GM19099 (cell line): ENCODE results near the gene TNRC6A.
A peak's percentile ranks its signal among the peaks of the same experiment; 100 is the strongest.

Experiments
- POLR2A ChIP-seq: IDR thresholded peaks from 3 replicates; pipeline ENCODE4 v1.6.1; 2011; ENCODE audit warnings: low read depth; ENCODE audit not compliant: insufficient read length; ENCODE audit errors: extremely low read depth

Gene TNRC6A

DNA sequence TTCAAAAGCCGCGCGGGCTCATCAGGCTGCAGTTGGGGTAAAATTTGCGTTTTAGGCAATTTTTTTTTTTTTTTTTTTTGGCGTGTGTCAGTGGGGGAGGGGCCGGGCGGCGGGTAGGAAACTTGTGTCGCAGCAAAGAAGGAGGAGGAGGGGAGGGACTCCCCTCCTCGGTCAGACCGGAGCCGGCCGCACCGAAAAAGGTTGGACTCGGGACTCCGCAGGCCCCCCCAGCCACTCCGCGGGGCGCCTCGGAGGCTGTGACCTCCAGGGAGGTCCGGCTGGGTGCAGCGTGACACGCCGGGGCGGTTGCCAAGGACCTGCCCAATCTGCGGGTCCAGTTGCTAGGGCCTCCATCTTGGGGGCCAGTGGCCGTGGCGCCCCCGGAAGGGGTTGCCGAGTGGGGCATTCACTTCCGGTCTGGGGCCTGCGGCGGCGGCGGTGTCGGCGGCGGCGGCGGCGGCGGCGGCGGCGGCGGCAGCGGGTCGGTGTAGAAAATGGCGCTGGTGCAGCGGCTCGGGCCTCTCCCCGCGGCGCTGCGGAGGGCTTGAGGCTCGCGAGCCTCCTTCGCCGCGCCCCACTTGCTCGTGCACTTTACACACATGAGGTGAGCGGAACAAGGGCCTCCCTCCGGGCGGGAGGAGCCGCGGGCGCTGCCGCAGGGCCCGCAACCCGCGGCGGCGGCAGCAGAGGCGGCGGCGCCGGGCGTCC, at the start of gene TNRC6A:
Gene TNRC6A (plus strand): TSS at position 409 of the 708 bp plus-strand sequence. CDS start 191 bp downstream, at position 600.
- TF ChIP-seq POLR2A: peak; percentile 68

DNA sequence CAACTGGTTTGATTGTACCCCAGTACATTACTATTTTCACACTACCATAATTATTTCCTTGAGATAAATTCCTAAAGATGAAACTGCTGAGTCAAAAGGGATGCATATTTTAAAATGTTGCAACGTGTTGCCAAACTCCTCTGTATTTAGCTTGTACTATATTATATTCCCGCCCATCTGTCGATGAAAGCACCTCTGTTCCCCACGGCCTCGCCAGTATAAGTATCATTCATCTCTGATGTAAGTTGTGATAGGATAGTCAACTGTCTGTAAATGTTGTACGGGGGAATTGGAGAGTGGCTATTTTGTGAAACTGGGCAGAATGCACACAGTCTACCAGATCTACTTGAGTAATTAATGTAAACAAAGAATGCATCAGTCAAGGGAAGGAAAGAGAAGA, 47.7 kb upstream of the TNRC6A start:
- no peak for TF ChIP-seq POLR2A

DNA sequence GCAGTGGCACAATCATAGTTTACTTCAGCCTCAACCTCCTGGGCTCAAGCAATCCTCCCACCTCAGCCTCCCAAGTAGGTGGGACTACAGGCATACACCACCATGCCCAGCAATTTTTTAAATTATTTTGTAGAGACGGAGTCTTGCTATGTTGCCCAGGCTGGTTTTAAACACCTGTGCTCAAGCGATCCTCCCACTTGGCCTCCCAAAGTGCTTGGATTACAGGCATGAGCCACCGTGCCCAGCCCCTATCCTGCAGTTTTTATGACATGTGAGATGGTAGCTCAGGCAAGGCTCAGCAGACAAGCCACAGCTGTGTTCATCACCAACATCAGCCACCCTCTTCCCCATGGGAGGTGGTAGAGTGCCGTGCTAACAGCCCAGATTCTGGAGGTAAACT, 46.2 kb upstream of the TNRC6A start:
- TF ChIP-seq POLR2A: no peak

DNA sequence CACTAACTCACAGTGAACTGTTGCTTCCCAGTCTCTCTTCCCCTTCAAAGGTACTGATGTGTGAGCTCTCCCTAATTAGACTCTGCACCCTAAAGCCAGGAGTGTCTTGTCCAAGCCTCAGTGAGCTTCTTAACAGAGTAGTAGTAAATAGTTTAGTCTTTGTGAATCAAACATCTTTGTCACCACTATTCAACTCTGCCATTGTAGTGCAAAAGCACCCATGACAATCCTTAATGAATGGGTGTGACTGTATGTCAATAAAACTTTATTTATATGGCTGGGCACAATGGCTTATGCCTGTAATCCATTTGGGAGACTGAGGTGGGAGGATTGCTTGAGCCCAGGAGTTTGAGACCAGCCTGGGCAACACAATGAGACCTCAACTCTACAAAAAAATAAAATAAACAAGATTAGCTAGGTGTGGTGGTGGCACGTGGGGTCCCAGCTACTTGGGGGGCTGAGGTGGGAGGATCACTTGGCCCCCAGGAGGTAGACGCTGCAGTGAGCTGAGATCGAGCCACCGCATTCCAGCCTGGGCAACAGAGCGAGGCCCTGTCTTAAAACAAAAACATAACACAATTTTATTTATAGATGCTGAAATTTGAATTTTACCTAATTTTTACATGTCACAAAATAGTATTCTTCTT, 45.5 kb upstream of the TNRC6A start:
- TF ChIP-seq POLR2A: no peak

DNA sequence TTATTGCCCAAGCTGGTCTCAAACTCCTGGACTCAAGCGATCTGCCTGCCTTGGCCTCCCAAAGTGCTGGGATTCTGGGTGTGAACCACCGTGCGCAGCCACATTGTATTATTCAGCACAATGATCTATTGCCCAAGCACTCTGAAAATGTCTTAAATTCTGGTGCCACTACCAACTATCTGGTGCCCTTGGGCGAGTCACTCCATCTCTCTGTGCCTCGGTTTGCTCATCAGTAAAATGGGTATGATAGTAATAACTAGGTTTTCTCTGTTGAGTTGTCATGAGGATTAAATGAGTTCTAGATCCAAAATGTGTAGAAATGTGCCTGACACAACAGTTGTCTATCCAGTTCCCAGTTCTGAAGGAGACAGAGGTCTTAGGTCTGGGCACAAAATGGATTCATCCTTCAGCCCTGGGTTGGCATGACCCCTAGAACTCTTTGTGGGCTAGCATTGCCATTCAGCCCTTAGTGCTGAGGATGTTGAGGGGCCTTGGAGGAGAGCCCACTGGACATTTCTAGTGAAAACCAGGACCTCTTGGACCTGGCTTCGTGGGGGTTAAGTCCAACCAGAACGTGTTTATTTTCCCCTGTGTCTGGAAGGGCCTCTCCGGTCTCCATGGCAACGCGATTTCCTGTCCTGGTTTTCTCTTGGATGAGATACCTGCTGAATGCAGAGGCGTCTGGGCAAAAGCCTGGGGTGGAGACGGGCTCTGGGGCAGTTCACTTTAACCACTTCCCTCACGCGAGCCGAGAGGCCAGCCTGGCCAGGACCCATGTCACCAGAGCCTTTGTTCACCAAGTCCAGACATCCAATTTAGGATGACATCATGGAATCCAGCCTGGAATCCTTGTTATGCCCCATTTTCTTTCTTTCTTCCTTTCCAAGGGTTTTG, 43.7 kb upstream of the TNRC6A start:
- no peak for TF ChIP-seq POLR2A

DNA sequence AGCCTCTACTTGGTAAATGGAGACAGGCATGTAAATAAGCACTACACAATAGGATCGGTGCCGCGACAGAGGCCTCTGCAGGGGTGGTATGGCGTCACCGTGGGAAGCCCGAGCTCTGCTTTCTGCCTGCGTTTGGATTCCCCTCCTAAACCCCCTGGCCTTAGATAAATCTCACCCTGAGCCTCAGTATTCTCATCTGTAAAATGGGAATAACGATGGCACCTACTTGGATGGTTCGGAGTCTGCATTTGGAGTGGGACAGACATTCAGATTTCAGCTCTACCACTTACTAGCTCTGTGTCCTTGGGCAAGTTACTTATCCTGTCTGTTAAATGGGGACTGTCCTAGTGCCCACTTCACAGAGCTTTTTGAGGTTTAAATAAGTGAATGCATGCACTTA, 42.8 kb upstream of the TNRC6A start:
- TF ChIP-seq POLR2A: no peak

DNA sequence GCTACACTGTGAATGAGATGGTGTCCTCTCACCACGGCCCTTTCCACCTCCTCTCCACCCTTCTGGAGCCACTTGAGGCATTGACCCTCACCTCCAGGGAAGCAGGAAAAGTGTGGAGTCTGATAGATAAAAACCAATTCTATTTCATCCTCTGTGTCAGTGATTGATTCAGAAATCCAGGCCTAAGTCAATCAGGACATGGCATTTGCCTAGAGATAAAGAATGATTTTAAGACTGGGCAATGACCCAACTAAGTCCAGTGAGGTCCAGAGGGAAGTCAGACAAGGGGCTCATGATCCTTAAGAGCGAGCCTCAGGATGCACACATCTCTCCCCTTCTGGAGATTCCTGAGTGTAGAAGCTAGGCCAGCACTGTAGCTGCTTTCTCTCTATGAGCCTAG, 41.1 kb upstream of the TNRC6A start:
- no peak for TF ChIP-seq POLR2A

DNA sequence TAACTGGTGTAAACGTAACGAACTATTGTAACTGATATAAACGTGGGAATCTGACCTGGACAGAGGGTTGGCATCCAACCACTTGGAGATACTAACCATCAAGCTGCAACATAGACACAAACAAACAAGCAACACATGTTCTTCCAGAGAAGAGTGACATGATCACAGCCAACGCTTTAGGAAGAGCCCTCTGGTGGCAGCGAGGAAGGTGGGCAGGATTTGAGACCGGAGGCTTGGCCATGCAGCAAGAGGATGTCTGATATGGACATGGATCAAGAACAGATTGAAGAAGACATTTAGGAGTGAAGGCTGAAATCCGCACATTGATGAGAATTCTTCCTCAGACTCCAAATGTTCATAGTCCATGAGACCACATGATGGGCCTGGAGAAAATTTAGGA, 40.3 kb upstream of the TNRC6A start:
- no peak for TF ChIP-seq POLR2A

DNA sequence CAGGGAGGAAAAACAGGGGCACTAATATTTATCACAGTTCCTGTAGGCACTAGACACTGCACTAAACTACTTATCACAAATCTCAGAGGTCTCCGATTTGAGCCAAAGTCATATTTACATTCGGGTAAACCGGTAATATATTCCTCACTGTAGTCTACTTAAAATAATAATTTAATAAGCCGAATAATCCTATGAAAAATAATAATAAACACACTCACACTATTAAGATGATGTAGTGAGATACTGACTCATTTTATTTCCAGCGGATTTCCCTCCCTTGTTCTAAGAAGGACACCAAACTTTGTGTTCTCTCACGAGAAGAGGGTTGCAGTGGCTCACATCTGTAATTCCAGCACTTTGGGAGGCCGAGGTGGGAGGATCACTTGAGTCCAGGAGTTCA, 36.6 kb upstream of the TNRC6A start:
- TF ChIP-seq POLR2A: no peak

DNA sequence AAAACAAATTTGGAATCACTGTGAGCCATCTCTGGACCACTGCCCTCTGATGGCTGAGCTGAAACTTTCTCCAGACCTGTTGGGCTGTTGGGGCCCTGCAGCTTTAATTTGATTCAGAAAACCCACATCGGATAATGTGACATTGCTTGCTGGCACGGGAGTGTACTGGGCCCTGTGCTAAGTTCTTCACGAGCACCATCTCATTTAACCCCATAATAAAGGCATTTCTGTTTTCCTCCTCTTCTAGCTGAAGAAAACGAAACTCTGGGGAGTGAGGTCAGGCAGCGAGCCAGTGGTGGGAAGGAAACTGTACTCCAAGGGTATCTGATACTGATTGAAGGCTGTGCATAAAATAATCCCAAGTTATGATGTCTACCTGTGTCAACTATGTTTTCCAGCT, 34.5 kb upstream of the TNRC6A start:
- TF ChIP-seq POLR2A: no peak

DNA sequence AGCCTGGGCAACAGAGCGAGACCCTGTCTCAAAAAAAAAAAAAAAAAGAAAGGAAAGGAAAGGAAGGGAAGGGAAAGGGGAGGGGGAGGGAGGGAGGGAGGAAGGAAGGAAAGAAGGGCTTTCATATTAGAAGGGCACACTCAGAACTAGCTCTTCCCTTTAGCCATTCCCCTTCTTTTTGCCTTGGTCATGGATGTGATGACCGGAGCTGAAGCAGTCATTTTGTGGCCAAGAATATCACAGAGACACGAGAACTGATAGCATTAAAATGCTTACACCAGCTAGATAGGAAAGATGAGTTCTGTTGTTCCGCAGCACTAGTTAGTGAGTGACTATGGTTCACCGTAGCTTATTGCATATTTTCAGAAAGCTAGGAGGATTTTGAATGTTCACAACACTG, 32.8 kb upstream of the TNRC6A start:
- no peak for TF ChIP-seq POLR2A

DNA sequence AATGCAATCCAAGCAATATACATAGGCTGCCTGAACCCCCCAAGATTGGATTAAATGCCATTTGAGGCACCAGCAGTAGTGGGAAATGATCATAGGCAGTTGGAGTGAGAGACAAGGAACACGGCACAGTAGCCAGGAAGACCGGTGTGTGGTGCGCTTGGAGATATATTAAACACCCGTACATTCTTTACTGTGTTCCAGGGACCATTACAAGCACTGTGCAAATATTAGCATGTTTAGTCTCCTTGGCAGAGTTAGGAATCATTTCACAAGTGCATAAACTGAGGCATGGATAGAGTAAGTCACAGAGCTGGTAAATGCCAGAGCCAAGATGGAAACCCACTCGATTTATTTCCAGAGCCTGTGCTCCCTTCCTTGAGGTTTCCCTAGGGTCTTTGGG, 31.1 kb upstream of the TNRC6A start:
- no peak for TF ChIP-seq POLR2A

DNA sequence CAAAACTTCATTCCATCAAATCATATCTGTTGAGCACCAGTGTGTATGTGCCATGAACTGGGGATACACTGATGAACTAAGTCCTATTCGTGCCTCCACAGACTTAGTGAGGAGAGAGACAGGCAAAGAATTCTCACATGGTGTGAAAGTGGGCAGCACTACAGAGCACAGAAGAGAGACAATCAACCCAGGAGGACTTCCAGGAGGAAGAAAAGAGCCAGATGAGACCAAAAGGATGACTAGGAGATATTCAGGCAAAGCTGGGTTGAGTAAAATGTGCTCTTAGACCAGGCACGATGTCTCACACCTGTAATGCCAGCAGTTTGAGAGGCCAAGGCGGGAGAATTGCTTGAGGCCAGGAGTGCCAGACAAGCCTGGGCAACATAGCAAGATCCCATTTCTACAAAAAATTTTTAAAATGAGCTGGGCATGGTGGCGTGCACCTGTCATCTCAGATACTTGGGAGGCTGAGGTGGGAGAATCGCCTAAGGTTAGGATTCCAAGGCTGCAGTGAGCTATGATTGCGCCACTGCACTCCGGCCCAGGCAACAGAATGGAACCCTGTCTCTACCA, 30.2 kb upstream of the TNRC6A start:
- TF ChIP-seq POLR2A: no peak

DNA sequence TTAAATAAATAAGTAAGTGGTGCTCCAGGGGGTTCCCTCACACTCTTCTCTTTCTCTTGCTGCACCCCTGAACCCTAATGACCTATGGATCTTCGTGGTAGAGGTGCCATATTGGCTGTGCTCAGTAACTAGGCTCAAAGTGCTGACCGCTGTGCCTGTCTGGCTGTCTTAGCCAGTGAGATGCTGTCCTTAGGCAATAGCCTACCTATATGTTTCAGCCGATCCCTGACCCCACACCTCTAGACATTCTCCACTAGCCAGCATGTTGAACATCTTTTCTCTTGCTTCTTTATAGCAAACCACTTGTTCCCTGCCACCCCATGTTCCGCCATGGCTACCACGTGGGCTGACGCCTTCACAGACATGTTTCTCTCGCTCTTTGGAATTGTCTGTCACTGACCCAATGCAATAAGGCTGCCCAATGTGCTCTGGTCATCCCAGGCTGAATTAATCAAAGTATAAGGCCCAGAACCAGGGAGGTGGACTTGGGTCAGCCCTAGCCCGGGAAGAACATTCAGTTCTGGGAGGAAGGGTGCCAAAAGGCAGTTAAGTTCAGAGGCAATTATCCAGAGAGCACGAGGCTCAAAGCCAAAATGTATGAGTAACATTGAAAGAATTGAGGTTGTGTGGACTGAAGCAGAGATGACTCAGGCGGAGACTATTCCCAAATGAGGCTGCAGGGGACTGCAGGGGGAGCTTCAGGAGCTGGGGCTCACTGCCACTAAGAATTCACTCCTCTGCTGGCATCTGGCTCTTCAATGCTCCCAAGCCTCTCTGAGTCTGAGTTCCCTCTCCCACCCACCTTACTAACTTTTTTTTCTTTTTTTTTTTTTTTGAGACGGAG, 28.7 kb upstream of the TNRC6A start:
- TF ChIP-seq POLR2A: no peak
